Measurements from ENCODE around the gene SCUBE1. TPM values are rescaled to one million over a fixed set of nuclear protein-coding genes. Genes with fewer than 3 reads are reported as not detected.
A peak's percentile ranks its signal among the peaks of the same experiment; 100 is the strongest.

The SCUBE1 gene
- total and polyA plus RNA-seq, 9 donors: 5.5 to 202 (median 49.0) TPM

GRCh38 chr22:43210631-43211515 is 132.3 kb downstream of the SCUBE1 start:
- Histone ChIP-seq H3K36me3 (no peaks in the 10 kb centered on the region), H3K4me3 (no peak overlapping the region), H3K4me1 (ENCODE audit: insufficient read depth) (no peaks in the 10 kb centered on the region), H3K27me3 (no peaks in the 10 kb centered on the region), H3K9me3 (no peaks in the 10 kb centered on the region), H3K27ac (no peak overlapping the region)
- intact Hi-C loops (cut with DNase I): no loop called here
- 83 to 88% (median 85%) methylated on average over 30 to 34 of the region's 34 CpGs for WGBS, 3 donors
- peak in 1 of 5 donors; percentile 20 for DNase-seq
- TF ChIP-seq POLR2A (IDR thresholded peaks at IDR 0.05) (no peak), EP300 (IDR thresholded peaks at IDR 0.05) (no peak), CTCF (IDR thresholded peaks at IDR 0.05) (no peak)

- intact Hi-C loops (cut with DNase I): no loop called here
- DNase-seq: peak in 1 of 5 donors; percentile 28
- no peak overlapping the region for H3K4me3 ChIP-seq
- WGBS, 3 donors: 84 to 87% (median 86%) methylated on average over 22 of the region's 22 CpGs
- no peak overlapping the region for H3K27ac ChIP-seq
- no peaks in the 10 kb centered on the region for H3K4me1 ChIP-seq (ENCODE audit: insufficient read depth)
- H3K36me3 ChIP-seq: no peaks in the 10 kb centered on the region
- TF ChIP-seq POLR2A (IDR thresholded peaks at IDR 0.05) (no peak), CTCF (IDR thresholded peaks at IDR 0.05) (no peak), EP300 (IDR thresholded peaks at IDR 0.05) (no peak)
- no peaks in the 10 kb centered on the region for H3K9me3 ChIP-seq
- H3K27me3 ChIP-seq: no peaks in the 10 kb centered on the region
Measured at GRCh38 chr22:43209971-43210370, 133.2 kb downstream of the SCUBE1 start.

GRCh38 chr22:43209523-43209890 is 133.7 kb downstream of the SCUBE1 start:
- no peak for TF ChIP-seq CTCF (IDR thresholded peaks at IDR 0.05)
- TF ChIP-seq EP300 (IDR thresholded peaks at IDR 0.05): no peak
- TF ChIP-seq POLR2A (IDR thresholded peaks at IDR 0.05): no peak
- intact Hi-C loops (cut with DNase I): no loop called here
- Histone ChIP-seq H3K4me1 (ENCODE audit: insufficient read depth) (no peaks in the 10 kb centered on the region), H3K27me3 (no peaks in the 10 kb centered on the region), H3K36me3 (no peaks in the 10 kb centered on the region), H3K27ac (no peak overlapping the region), H3K4me3 (no peak overlapping the region), H3K9me3 (no peaks in the 10 kb centered on the region)
- WGBS, 3 donors: 86 to 91% (median 87%) methylated on average over 15 of the region's 15 CpGs
- DNase-seq: peak in 1 of 5 donors; percentile 18

GRCh38 chr22:43208703-43209522 is 134.3 kb downstream of the SCUBE1 start:
- no peaks in the 10 kb centered on the region for H3K4me1 ChIP-seq (ENCODE audit: insufficient read depth)
- DNase-seq: peak in 1 of 5 donors; percentile 14
- intact Hi-C loops (cut with DNase I): no loop called here
- H3K9me3 ChIP-seq: no peaks in the 10 kb centered on the region
- no peak overlapping the region for H3K27ac ChIP-seq
- 86 to 90% (median 89%) methylated on average over 26 of the region's 26 CpGs for WGBS, 3 donors
- H3K4me3 ChIP-seq: no peak overlapping the region
- H3K27me3 ChIP-seq: no peaks in the 10 kb centered on the region
- H3K36me3 ChIP-seq: no peaks in the 10 kb centered on the region
- no peak for TF ChIP-seq CTCF (IDR thresholded peaks at IDR 0.05)
- TF ChIP-seq POLR2A (IDR thresholded peaks at IDR 0.05): no peak
- no peak for TF ChIP-seq EP300 (IDR thresholded peaks at IDR 0.05)
